Measurements from ENCODE around the gene DNAH9. TPM values are rescaled to one million over a fixed set of nuclear protein-coding genes. Genes with fewer than 3 reads are reported as not detected.

DNAH9 gene
- total RNA-seq, 3 donors from 2014 or later (not counting 1 experiment from before 2014, with no cell fraction given): not detected

- no peak for ATAC-seq
- Mint-ChIP-seq H3K36me3 (no peaks in the 10 kb centered on the region), H3K9me3 (peaks cover 2 to 8% of the 10 kb centered on the region in 2 donors), H3K4me3 (no peak overlapping the region), H3K27ac (no peak overlapping the region), H3K27me3 (ENCODE audit: low read depth in 2 of 2) (no peaks in the 10 kb centered on the region), H3K4me1 (no peaks in the 10 kb centered on the region)
- intact Hi-C loops (cut with micrococcal nuclease): no loop called here
- Histone ChIP-seq H3K9me3 (ENCODE audit: control insufficient read depth, insufficient read depth, low read length) (no peaks in the 10 kb centered on the region), H3K27me3 (ENCODE audit: control insufficient read depth, insufficient read depth, low read length) (no peaks in the 10 kb centered on the region), H3K4me1 (ENCODE audit: control insufficient read depth, insufficient read depth, low read length) (no peaks in the 10 kb centered on the region), H3K27ac (ENCODE audit: low read length) (no peak overlapping the region), H3K4me3 (ENCODE audit: low read length) (no peak overlapping the region), H3K36me3 (ENCODE audit: control insufficient read depth, insufficient read depth, low read length) (no peaks in the 10 kb centered on the region)
- no peak for TF ChIP-seq CTCF (IDR thresholded peaks at IDR 0.05)
- no peak for DNase-seq
- 86% methylated on average over 7 of the region's 7 CpGs for WGBS (ENCODE audit: insufficient coverage)
Measured at GRCh38 chr17:11807606-11808005, 209.3 kb downstream of the DNAH9 start.

- Mint-ChIP-seq H3K27ac (no peak overlapping the region), H3K4me1 (no peaks in the 10 kb centered on the region), H3K36me3 (no peaks in the 10 kb centered on the region), H3K9me3 (peaks cover 2% of the 10 kb centered on the region in 2 donors), H3K27me3 (ENCODE audit: low read depth in 2 of 2) (no peaks in the 10 kb centered on the region), H3K4me3 (no peak overlapping the region)
- Histone ChIP-seq H3K4me1 (ENCODE audit: control insufficient read depth, insufficient read depth, low read length) (no peaks in the 10 kb centered on the region), H3K36me3 (ENCODE audit: control insufficient read depth, insufficient read depth, low read length) (no peaks in the 10 kb centered on the region), H3K9me3 (ENCODE audit: control insufficient read depth, insufficient read depth, low read length) (no peaks in the 10 kb centered on the region), H3K27me3 (ENCODE audit: control insufficient read depth, insufficient read depth, low read length) (no peaks in the 10 kb centered on the region), H3K27ac (ENCODE audit: low read length) (no peak overlapping the region), H3K4me3 (ENCODE audit: low read length) (no peak overlapping the region)
- ATAC-seq (no peak), DNase-seq (no peak)
- TF ChIP-seq CTCF (IDR thresholded peaks at IDR 0.05): no peak
- WGBS (ENCODE audit: insufficient coverage): 87% methylated on average over 3 of the region's 4 CpGs
- intact Hi-C loops (cut with micrococcal nuclease): no loop called here
Measured at GRCh38 chr17:11813278-11813677, 215.0 kb downstream of the DNAH9 start.

GRCh38 chr17:11813871-11814270 lies 215.6 kb downstream of the DNAH9 start:
- no peaks in the 10 kb centered on the region for H3K36me3 Mint-ChIP-seq
- H3K4me1 Mint-ChIP-seq: no peaks in the 10 kb centered on the region
- intact Hi-C loops (cut with micrococcal nuclease): no loop called here
- Histone ChIP-seq H3K27ac (ENCODE audit: low read length) (no peak overlapping the region), H3K4me3 (ENCODE audit: low read length) (no peak overlapping the region), H3K36me3 (ENCODE audit: control insufficient read depth, insufficient read depth, low read length) (no peaks in the 10 kb centered on the region), H3K9me3 (ENCODE audit: control insufficient read depth, insufficient read depth, low read length) (no peaks in the 10 kb centered on the region), H3K4me1 (ENCODE audit: control insufficient read depth, insufficient read depth, low read length) (no peaks in the 10 kb centered on the region), H3K27me3 (ENCODE audit: control insufficient read depth, insufficient read depth, low read length) (no peaks in the 10 kb centered on the region)
- ATAC-seq: no peak
- DNase-seq: no peak
- no peak overlapping the region for H3K4me3 Mint-ChIP-seq
- H3K27me3 Mint-ChIP-seq (ENCODE audit: low read depth in 2 of 2): no peaks in the 10 kb centered on the region
- H3K27ac Mint-ChIP-seq: no peak overlapping the region
- no peak for TF ChIP-seq CTCF (IDR thresholded peaks at IDR 0.05)
- H3K9me3 Mint-ChIP-seq: peaks cover 0 to 1% of the 10 kb centered on the region in 2 donors

- ATAC-seq (no peak), DNase-seq (no peak)
- no peak overlapping the region for H3K27ac ChIP-seq (ENCODE audit: low read length)
- no peak overlapping the region for H3K4me3 Mint-ChIP-seq
- H3K9me3 ChIP-seq (ENCODE audit: control insufficient read depth, insufficient read depth, low read length): no peaks in the 10 kb centered on the region
- no peak overlapping the region for H3K4me3 ChIP-seq (ENCODE audit: low read length)
- no peaks in the 10 kb centered on the region for H3K27me3 Mint-ChIP-seq (ENCODE audit: low read depth in 2 of 2)
- H3K4me1 ChIP-seq (ENCODE audit: control insufficient read depth, insufficient read depth, low read length): no peaks in the 10 kb centered on the region
- H3K9me3 Mint-ChIP-seq: peaks cover 0 to 3% of the 10 kb centered on the region in 2 donors
- 67% methylated on average over 3 of the region's 3 CpGs for WGBS (ENCODE audit: insufficient coverage)
- no peaks in the 10 kb centered on the region for H3K27me3 ChIP-seq (ENCODE audit: control insufficient read depth, insufficient read depth, low read length)
- H3K36me3 ChIP-seq (ENCODE audit: control insufficient read depth, insufficient read depth, low read length): no peaks in the 10 kb centered on the region
- no peaks in the 10 kb centered on the region for H3K4me1 Mint-ChIP-seq
- H3K36me3 Mint-ChIP-seq: no peaks in the 10 kb centered on the region
- H3K27ac Mint-ChIP-seq: no peak overlapping the region
- intact Hi-C loops (cut with micrococcal nuclease): no loop called here
- TF ChIP-seq CTCF (IDR thresholded peaks at IDR 0.05): no peak
Measured at GRCh38 chr17:11814655-11815262, 216.5 kb downstream of the DNAH9 start.

All from natural killer cell (primary cell).